Skeletal muscle cell (primary cell): ENCODE measurements around the gene WFS1.

Experiments
- DNase-seq: peaks from one replicate; pipeline ENCODE4 v3.0.0-alpha.2; 2010; ENCODE audit warnings: low read depth
- H3K4me3 ChIP-seq: 2 replicates; pipeline ENCODE4 v1.5.1; 2011; ENCODE audit warnings: low read depth, mild to moderate bottlenecking, control low read depth, low read length, moderate library complexity

Gene WFS1

GRCh38 chr4:6275351-6275750 is 5.7 kb downstream of the WFS1 start:
- no peak overlapping the region for H3K4me3 ChIP-seq
- no peak for DNase-seq

- H3K4me3 ChIP-seq = no peak overlapping the region
- DNase-seq = no peak
Measured at GRCh38 chr4:6275898-6276806, 6.5 kb downstream of the WFS1 start.

- no peak for DNase-seq
Measured at GRCh38 chr4:6277139-6277802, 7.6 kb downstream of the WFS1 start.

GRCh38 chr4:6277935-6278800 is 8.5 kb downstream of the WFS1 start:
- DNase-seq = no peak

More at GRCh38 chr4:6277139-6277802, 7.6 kb downstream of the WFS1 start:
- no peak overlapping the region for H3K4me3 ChIP-seq

GRCh38 chr4:6278801-6279197 is 9.1 kb downstream of the WFS1 start:
- no peak for DNase-seq
- no peak overlapping the region for H3K4me3 ChIP-seq

More at GRCh38 chr4:6277935-6278800, 8.5 kb downstream of the WFS1 start:
- H3K4me3 ChIP-seq = no peak overlapping the region

- no peak for DNase-seq
- no peak overlapping the region for H3K4me3 ChIP-seq
Measured at GRCh38 chr4:6279582-6280289, 10.1 kb downstream of the WFS1 start.

GRCh38 chr4:6280365-6280996 is 10.8 kb downstream of the WFS1 start:
- H3K4me3 ChIP-seq = no peak overlapping the region
- DNase-seq = no peak

- no peak for DNase-seq
- H3K4me3 ChIP-seq = no peak overlapping the region
Measured at GRCh38 chr4:6281436-6282313, 12.0 kb downstream of the WFS1 start.

GRCh38 chr4:6282314-6282771 is 12.7 kb downstream of the WFS1 start:
- no peak overlapping the region for H3K4me3 ChIP-seq
- no peak for DNase-seq

GRCh38 chr4:6283282-6283681 is 13.6 kb downstream of the WFS1 start:
- DNase-seq = no peak
- H3K4me3 ChIP-seq = no peak overlapping the region

- DNase-seq = no peak
- H3K4me3 ChIP-seq = no peak overlapping the region
Measured at GRCh38 chr4:6287017-6287788, 17.6 kb downstream of the WFS1 start.

- DNase-seq = no peak
- no peak overlapping the region for H3K4me3 ChIP-seq
Measured at GRCh38 chr4:6288342-6288741, 18.7 kb downstream of the WFS1 start.

GRCh38 chr4:6288871-6289270 is 19.2 kb downstream of the WFS1 start:
- no peak overlapping the region for H3K4me3 ChIP-seq
- no peak for DNase-seq

GRCh38 chr4:6290256-6290655 is 20.6 kb downstream of the WFS1 start:
- DNase-seq = no peak

GRCh38 chr4:6290769-6291547 is 21.3 kb downstream of the WFS1 start:
- no peak for DNase-seq
- no peak overlapping the region for H3K4me3 ChIP-seq

More at GRCh38 chr4:6290256-6290655, 20.6 kb downstream of the WFS1 start:
- H3K4me3 ChIP-seq = no peak overlapping the region

GRCh38 chr4:6291784-6292297 is 22.2 kb downstream of the WFS1 start:
- no peak overlapping the region for H3K4me3 ChIP-seq
- DNase-seq = no peak
